ENCODE measurements around the gene LRRC2.
"Not testable (repeated sequence)": the region's sequence is repeated elsewhere in the genome, so short reads cannot be mapped to it uniquely, and the experiment has no call there.

The LRRC2 gene

DNA sequence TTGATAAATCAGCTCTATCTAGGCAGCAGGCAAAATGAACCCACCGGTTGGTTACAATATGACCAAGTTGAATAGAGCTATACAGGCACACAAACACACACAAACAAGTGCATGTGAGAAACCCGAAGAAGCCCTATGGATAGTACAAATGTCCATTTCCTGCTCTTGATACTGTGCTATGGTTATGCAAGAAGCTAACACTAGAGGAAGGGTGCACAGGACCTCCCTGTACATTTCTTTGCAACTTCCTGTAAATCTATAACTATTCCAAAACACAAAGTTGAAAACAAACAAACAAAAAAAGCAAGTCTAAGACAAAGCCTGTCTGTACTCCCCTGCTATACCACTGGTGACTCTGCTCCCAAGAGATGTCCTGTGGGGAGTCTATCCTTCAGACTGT lies 38.0 kb upstream of the LRRC2 start:
- FAIRE-seq (no peak), DNase-seq (ENCODE audit: insufficient read length, low spot score) (no peak)
- TF ChIP-seq TAF1 (IDR thresholded peaks at IDR 0.05; ENCODE audit: low read depth, low read length) (no peak), POLR2AphosphoS5 (IDR thresholded peaks at IDR 0.05; ENCODE audit: low read depth, low read length) (no peak), SPI1 (IDR thresholded peaks at IDR 0.05; ENCODE audit: low read depth, low read length) (no peak)

DNA sequence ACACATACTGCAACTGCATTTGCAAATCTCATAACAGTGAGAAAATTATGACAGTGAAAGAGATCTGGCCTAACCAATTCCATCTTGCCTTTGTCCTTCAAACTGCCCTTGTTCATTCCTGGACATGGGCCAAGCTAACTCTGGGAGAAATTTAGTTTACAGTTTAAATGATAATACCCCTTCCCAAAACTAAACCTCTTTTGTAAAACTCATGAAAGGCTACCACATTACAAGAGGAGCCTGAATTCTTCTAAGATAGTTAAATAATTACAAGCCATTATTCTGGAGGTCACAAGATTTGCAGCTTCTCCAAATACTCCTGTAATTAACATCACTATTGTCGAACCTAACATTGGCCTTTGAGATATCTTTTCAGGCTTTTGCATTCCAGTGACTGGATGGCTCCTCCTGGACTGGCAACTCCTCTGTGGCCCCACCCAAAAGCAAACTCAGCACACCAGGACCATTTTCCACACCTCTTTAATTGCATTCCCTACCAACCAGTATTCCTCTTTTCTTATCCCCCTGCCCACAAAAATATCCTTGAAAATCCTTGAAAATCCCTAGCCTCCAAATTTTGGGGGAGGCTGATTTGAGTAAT lies 37.4 kb upstream of the LRRC2 start:
- FAIRE-seq = no peak
- no peak for DNase-seq (ENCODE audit: insufficient read length, low spot score)
- TF ChIP-seq POLR2A (IDR thresholded peaks at IDR 0.05; ENCODE audit: low read depth, low read length) = no peak
- no peak for TF ChIP-seq POU2F2 (IDR thresholded peaks at IDR 0.05; ENCODE audit: low read depth, low read length)
- TF ChIP-seq TAF1 (IDR thresholded peaks at IDR 0.05; ENCODE audit: low read depth, low read length) = no peak
- no peak for TF ChIP-seq POLR2AphosphoS5 (IDR thresholded peaks at IDR 0.05; ENCODE audit: low read depth, low read length)
- TF ChIP-seq PAX5 (IDR thresholded peaks at IDR 0.05; ENCODE audit: insufficient read depth, low read length, severe bottlenecking) = no peak
- no peak for TF ChIP-seq SPI1 (IDR thresholded peaks at IDR 0.05; ENCODE audit: low read depth, low read length)

DNA sequence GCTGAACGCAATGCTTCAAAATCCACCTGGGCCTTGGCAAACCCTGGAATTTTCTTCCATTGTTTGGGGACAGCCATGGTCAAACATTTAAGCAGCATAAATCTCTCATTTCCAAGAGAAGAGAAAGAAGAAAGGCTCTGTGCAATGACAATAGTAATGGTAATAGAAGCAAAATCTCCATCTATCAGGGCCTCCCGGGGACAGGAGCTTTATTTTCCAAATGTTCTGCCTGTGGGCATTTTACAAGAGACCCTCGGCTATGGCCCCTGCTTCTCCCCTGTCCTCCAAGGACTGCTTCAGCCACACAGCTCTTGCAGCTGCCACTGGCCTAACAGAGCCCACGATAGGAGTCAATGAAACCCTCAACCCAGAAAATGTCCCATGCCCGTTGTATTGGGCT lies 33.5 kb upstream of the LRRC2 start:
- no peak for TF ChIP-seq POLR2A (IDR thresholded peaks at IDR 0.05; ENCODE audit: low read depth, low read length)
- TF ChIP-seq PAX5 (IDR thresholded peaks at IDR 0.05; ENCODE audit: insufficient read depth, low read length, severe bottlenecking) = no peak
- TF ChIP-seq TAF1 (IDR thresholded peaks at IDR 0.05; ENCODE audit: low read depth, low read length) = no peak
- no peak for TF ChIP-seq POU2F2 (IDR thresholded peaks at IDR 0.05; ENCODE audit: low read depth, low read length)
- DNase-seq (ENCODE audit: insufficient read length, low spot score) = no peak
- FAIRE-seq = no peak

DNA sequence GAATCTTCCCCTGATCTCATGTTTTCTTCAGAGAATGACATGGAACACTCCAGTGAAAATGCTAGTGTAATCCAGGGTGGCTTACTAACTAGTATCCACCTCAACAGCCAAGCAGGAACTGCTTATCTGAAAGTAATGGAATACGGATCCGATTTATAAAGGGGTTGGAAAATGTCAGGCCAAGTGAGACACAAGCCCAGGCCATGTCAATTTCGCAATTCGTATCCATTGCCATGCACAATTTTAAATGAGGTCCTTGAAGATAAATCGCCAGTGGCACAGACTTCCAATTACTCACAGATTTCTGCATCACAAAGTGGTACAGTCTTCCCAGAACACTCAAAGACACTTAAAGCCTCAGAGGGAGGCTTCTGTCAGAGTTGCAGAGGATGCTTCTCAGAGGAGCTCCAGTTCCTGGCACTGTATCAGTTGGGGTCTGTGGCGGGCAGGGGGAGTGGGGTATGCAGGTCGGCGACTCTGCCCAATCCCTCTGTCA lies 29.8 kb upstream of the LRRC2 start:
- FAIRE-seq (no peak), DNase-seq (ENCODE audit: insufficient read length, low spot score) (no peak)
- TF ChIP-seq PAX5 (IDR thresholded peaks at IDR 0.05; ENCODE audit: insufficient read depth, low read length, severe bottlenecking) = no peak
- no peak for TF ChIP-seq TAF1 (IDR thresholded peaks at IDR 0.05; ENCODE audit: low read depth, low read length)
- no peak for TF ChIP-seq POLR2A (IDR thresholded peaks at IDR 0.05; ENCODE audit: low read depth, low read length)
- no peak for TF ChIP-seq POU2F2 (IDR thresholded peaks at IDR 0.05; ENCODE audit: low read depth, low read length)
- no peak for TF ChIP-seq SPI1 (IDR thresholded peaks at IDR 0.05; ENCODE audit: low read depth, low read length)
- TF ChIP-seq POLR2AphosphoS5 (IDR thresholded peaks at IDR 0.05; ENCODE audit: low read depth, low read length) = no peak

DNA sequence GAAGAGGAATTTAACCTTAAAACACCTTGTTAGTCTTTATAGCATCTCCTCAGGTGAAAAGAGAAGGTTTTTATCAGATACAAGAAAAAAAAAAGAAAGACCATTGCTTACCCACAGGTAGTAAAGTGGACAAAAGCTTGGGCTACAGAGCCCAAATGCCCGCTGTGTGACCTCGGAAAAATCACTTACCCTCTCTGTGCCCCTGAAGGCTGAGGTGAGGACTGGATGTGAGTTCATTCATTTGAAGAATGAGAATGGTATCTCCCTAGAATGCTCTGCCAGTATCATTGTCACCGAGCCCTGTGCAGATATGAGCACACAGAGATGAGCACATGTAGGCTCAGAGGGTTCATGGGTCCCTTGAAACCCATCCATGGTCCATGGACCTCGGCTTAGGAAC lies 28.6 kb upstream of the LRRC2 start:
- FAIRE-seq (no peak), DNase-seq (ENCODE audit: insufficient read length, low spot score) (no peak)
- TF ChIP-seq POLR2A (IDR thresholded peaks at IDR 0.05; ENCODE audit: low read depth, low read length) (no peak), POU2F2 (IDR thresholded peaks at IDR 0.05; ENCODE audit: low read depth, low read length) (no peak), TAF1 (IDR thresholded peaks at IDR 0.05; ENCODE audit: low read depth, low read length) (no peak), SPI1 (IDR thresholded peaks at IDR 0.05; ENCODE audit: low read depth, low read length) (no peak), PAX5 (IDR thresholded peaks at IDR 0.05; ENCODE audit: insufficient read depth, low read length, severe bottlenecking) (no peak), POLR2AphosphoS5 (IDR thresholded peaks at IDR 0.05; ENCODE audit: low read depth, low read length) (no peak)

DNA sequence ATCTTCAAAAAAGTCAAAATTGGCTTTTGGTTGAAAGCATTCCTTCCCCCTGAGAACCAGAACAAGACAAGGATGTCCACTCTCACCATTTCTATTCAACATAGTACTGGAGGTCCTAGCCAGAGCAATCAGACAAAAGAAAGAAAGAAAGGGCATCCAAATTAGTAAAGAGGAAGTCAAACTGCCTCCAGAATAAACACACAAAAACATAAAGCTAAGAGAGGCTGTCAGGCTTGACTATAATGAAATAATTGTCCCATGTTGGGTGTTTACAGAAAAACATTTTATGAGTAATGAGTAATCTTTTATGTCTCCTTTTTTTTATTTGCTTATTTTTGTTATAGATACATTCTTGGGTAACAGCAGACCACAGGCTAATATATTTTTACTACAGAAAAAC lies 27.9 kb upstream of the LRRC2 start:
- no peak for TF ChIP-seq POU2F2 (IDR thresholded peaks at IDR 0.05; ENCODE audit: low read depth, low read length)
- no peak for TF ChIP-seq PAX5 (IDR thresholded peaks at IDR 0.05; ENCODE audit: insufficient read depth, low read length, severe bottlenecking)
- no peak for TF ChIP-seq POLR2A (IDR thresholded peaks at IDR 0.05; ENCODE audit: low read depth, low read length)
- no peak for TF ChIP-seq POLR2AphosphoS5 (IDR thresholded peaks at IDR 0.05; ENCODE audit: low read depth, low read length)
- TF ChIP-seq TAF1 (IDR thresholded peaks at IDR 0.05; ENCODE audit: low read depth, low read length) = no peak
- TF ChIP-seq SPI1 (IDR thresholded peaks at IDR 0.05; ENCODE audit: low read depth, low read length) = no peak
- DNase-seq (ENCODE audit: insufficient read length, low spot score) (no peak), FAIRE-seq (no peak)

DNA sequence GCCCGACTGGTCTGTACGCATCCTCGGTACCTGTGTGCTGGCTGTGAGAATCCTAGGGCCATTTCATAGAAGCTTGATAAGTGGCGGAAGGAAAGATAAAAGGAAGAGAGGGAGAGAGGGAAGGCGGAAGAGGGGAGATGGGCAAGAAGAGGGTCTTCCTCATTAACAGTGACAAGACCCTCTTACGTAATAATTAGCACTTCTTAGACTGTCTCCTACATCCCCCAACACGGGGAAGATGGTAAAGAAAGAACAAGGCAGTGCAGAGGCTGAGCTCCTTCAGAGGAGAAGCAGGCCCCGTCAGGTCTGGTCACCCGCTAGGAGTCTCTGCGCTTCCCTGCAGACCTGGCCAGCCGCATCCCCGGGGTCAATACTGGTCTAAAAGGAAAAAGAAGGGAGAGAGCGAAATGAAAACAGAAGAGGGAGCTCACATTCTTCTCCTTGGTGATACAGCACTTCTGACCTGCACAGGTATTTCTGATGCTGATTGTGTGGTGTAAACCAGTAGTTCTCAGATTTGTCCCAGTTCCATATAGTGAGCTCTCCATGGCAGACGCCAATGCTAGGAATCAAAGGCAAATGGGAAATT lies 27.3 kb upstream of the LRRC2 start:
- FAIRE-seq (no peak), DNase-seq (ENCODE audit: insufficient read length, low spot score) (no peak)
- TF ChIP-seq POLR2AphosphoS5 (IDR thresholded peaks at IDR 0.05; ENCODE audit: low read depth, low read length) (no peak), SPI1 (IDR thresholded peaks at IDR 0.05; ENCODE audit: low read depth, low read length) (no peak), TAF1 (IDR thresholded peaks at IDR 0.05; ENCODE audit: low read depth, low read length) (no peak), POU2F2 (IDR thresholded peaks at IDR 0.05; ENCODE audit: low read depth, low read length) (no peak), POLR2A (IDR thresholded peaks at IDR 0.05; ENCODE audit: low read depth, low read length) (no peak), PAX5 (IDR thresholded peaks at IDR 0.05; ENCODE audit: insufficient read depth, low read length, severe bottlenecking) (no peak)

DNA sequence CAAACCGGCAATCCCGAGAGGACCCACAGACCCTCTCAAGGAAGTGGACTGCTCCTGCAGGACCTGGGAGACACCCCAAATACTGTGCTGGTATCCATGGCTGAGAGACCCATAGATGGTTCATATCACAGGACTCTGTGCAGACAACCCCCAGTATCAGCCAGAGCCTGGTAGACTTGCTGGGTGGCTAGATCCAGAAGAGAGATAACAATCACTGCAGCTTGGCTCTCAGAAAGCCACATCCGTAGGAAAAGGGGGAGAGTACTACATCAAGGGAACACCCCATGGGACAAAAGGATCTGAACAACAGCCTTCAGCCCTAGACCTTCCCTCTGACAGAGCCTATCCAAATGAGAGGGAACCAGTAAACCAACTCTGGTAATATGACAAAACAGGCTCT lies 21.2 kb upstream of the LRRC2 start:
- not testable (repeated sequence) for FAIRE-seq; DNase-seq (ENCODE audit: insufficient read length, low spot score)

DNA sequence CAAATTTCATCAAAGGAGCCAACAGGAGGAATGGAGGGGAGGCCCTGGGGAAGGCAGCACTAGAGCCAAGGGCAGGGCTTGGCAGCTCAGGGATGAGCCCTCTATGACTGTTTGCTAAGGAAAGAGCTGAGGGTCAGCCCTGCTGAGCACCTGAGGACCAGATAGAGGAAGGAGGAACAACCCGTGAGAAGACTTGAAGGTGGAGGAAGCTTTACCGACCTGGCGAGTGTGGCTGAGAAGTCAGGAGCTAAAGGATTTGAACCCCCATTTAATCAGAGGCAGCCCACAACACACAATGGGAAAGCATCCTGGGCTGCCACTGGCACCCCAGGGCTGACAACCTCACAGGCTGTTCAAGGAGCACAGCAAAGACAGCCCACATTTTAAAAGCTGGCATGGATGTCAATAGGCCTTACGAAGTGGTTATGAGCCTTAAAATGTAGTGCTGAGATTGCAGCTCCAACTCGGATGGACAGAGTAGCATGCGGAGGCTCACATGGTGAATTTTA lies 20.7 kb upstream of the LRRC2 start:
- DNase-seq (ENCODE audit: insufficient read length, low spot score) (no peak), FAIRE-seq (no peak)
- TF ChIP-seq POLR2AphosphoS5 (IDR thresholded peaks at IDR 0.05; ENCODE audit: low read depth, low read length) = no peak
- TF ChIP-seq POLR2A (IDR thresholded peaks at IDR 0.05; ENCODE audit: low read depth, low read length) = no peak
- TF ChIP-seq PAX5 (IDR thresholded peaks at IDR 0.05; ENCODE audit: insufficient read depth, low read length, severe bottlenecking) = no peak
- no peak for TF ChIP-seq POU2F2 (IDR thresholded peaks at IDR 0.05; ENCODE audit: low read depth, low read length)
- TF ChIP-seq TAF1 (IDR thresholded peaks at IDR 0.05; ENCODE audit: low read depth, low read length) = no peak
- no peak for TF ChIP-seq SPI1 (IDR thresholded peaks at IDR 0.05; ENCODE audit: low read depth, low read length)

Data from GM12891 (cell line).